A549 (cell line): ENCODE measurements around the gene CDKN1A. TPM values are rescaled to one million over a fixed set of nuclear protein-coding genes. Genes with fewer than 3 reads are reported as not detected.

Source experiments
- ATAC-seq, 2 experiments: fragments of 200-7000 bp in 1 of 2; fragments of >200 bp in 1 of 2; cut with Nextera tagmentation in 1 of 2; cut with Tn5 transposase in 1 of 2; 3 replicates each; pipeline versions ENCODE4 v1.8.0 to v1.9.1; 2018 to 2020; ENCODE audit warnings: mild to moderate bottlenecking in 1 of 2, moderate library complexity in 1 of 2
- CTCF ChIA-PET: fragments of 300-600 bp; sonication (Branson Sonifier 250); formaldehyde crosslinking; extraction: SDS; loops from one replicate; lab custom pipeline; 2021; ENCODE audit warnings: antibody characterized with exemption, inconsistent platforms; lab: Yijun Ruan, JAX
- POLR2A ChIA-PET: fragments of 350-600 bp; formaldehyde crosslinking; extraction: SDS; loops from one replicate; lab custom pipeline; 2021; ENCODE audit warnings: antibody characterized with exemption, inconsistent platforms; lab: Yijun Ruan, JAX
- DNase-seq, 2 experiments: peaks; one replicate each; pipeline versions ENCODE4 v3.0.0 to v3.0.0-alpha.2; 2011 to 2016; ENCODE audit warnings: low read depth in 1 of 2, low spot score in 1 of 2
- FAIRE-seq: peaks from 2 replicates; lab custom pipeline; 2011; peaks lifted over from hg19 to GRCh38; lab: Jason Lieb, UNC
- H3K27ac ChIP-seq, 2 experiments: fragments of >200 bp; sonication (Bioruptor Twin); formaldehyde crosslinking; 3 replicates each; pipeline ENCODE4 v1.5.1; 2016 to 2017
- H3K4me1 ChIP-seq: fragments of >200 bp; sonication (Bioruptor Twin); formaldehyde crosslinking; 3 replicates; pipeline ENCODE4 v1.6.1; 2016
- H3K4me2 ChIP-seq: fragments of >200 bp; sonication (Bioruptor Twin); formaldehyde crosslinking; 3 replicates; pipeline ENCODE4 v1.6.1; 2016
- H3K4me3 ChIP-seq: fragments of >200 bp; sonication (Bioruptor Twin); formaldehyde crosslinking; 3 replicates; pipeline ENCODE4 v1.5.1; 2016
- H3K9me3 ChIP-seq: fragments of >200 bp; sonication (Bioruptor Twin); formaldehyde crosslinking; 3 replicates; pipeline ENCODE4 v1.6.1; 2016
- ATOH8 ChIP-seq: fragments of 250-450 bp; sonication (Bioruptor Pico); IDR thresholded peaks from 2 replicates; pipeline ENCODE4 v1.5.0; 2020; ENCODE audit warnings: low read depth, mild to moderate bottlenecking, moderate library complexity
- BHLHE40 ChIP-seq: IDR thresholded peaks from 2 replicates; pipeline ENCODE4 v1.6.1; 2012; ENCODE audit warnings: low read depth, low read length, inconsistent platforms
- CBX2 ChIP-seq: fragments of 200-600 bp; sonication (generic); IDR thresholded peaks from 2 replicates; pipeline ENCODE4 v1.6.1; 2016; ENCODE audit warnings: low read depth, mild to moderate bottlenecking, borderline replicate concordance
- CBX8 ChIP-seq: fragments of 200-600 bp; sonication (generic); IDR thresholded peaks from 2 replicates; pipeline ENCODE4 v1.6.1; 2016
- CTCF ChIP-seq: fragments of >200 bp; sonication (Bioruptor Twin); formaldehyde crosslinking; IDR thresholded peaks from 3 replicates; pipeline ENCODE4 v1.5.1; 2016
- EP300 ChIP-seq, 2 experiments: fragments of >200 bp; sonication (Bioruptor Twin); formaldehyde crosslinking; IDR thresholded peaks; 2 replicates in 1 of 2; 3 replicates in 1 of 2; pipeline ENCODE4 v1.6.1; 2016 to 2017
- ESRRA ChIP-seq: fragments of 150-350 bp; IDR thresholded peaks from 2 replicates; pipeline ENCODE4 v1.6.1; 2014; ENCODE audit warnings: mild to moderate bottlenecking, low read length, borderline replicate concordance
- FOSL2 ChIP-seq, 2 experiments: fragments of 450-650 bp in 1 of 2; fragments of >200 bp in 1 of 2; sonication (Bioruptor Twin) in 1 of 2; formaldehyde crosslinking; IDR thresholded peaks; 2 replicates each; pipeline versions ENCODE4 v1.5.0 to v1.6.1; 2016 to 2020; ENCODE audit warnings: mild to moderate bottlenecking in 1 of 2, moderate library complexity in 1 of 2
- FOXS1 ChIP-seq: fragments of 250-450 bp; sonication (Bioruptor Pico); IDR thresholded peaks from 2 replicates; pipeline ENCODE4 v1.5.0; 2020; ENCODE audit warnings: mild to moderate bottlenecking, moderate library complexity
- HEYL ChIP-seq: fragments of 250-450 bp; sonication (Bioruptor Pico); IDR thresholded peaks from 2 replicates; pipeline ENCODE4 v1.8.0; 2021; ENCODE audit warnings: mild to moderate bottlenecking, moderate library complexity
- HMGXB4 ChIP-seq: fragments of 250-450 bp; sonication (Bioruptor Pico); IDR thresholded peaks from 2 replicates; pipeline ENCODE4 v1.5.0; 2021; ENCODE audit warnings: mild to moderate bottlenecking, moderate library complexity, borderline replicate concordance
- JUNB ChIP-seq: fragments of >200 bp; sonication (Bioruptor Twin); formaldehyde crosslinking; IDR thresholded peaks from 2 replicates; pipeline ENCODE4 v1.6.1; 2016
- KDM5A ChIP-seq: fragments of 200-600 bp; sonication (generic); IDR thresholded peaks from 2 replicates; pipeline ENCODE4 v1.6.1; 2016; ENCODE audit warnings: antibody characterized with exemption, mild to moderate bottlenecking
- NFE2L2 ChIP-seq: fragments of 150-350 bp; conservative IDR thresholded peaks from 2 replicates; pipeline ENCODE4 v1.6.1; 2014; ENCODE audit warnings: low read length
- NR3C1 ChIP-seq: fragments of >200 bp; sonication (Bioruptor Twin); formaldehyde crosslinking; IDR thresholded peaks from 3 replicates; pipeline ENCODE4 v1.6.1; 2017
- PBX3 ChIP-seq: IDR thresholded peaks from 2 replicates; pipeline ENCODE4 v1.6.1; 2012
- POLR2A ChIP-seq: IDR thresholded peaks from 2 replicates; pipeline ENCODE4 v1.6.1; 2012; ENCODE audit warnings: mild to moderate bottlenecking, low read length
- RAD21 ChIP-seq, 2 experiments: fragments of >200 bp in 1 of 2; sonication (Bioruptor Twin) in 1 of 2; formaldehyde crosslinking in 1 of 2; IDR thresholded peaks in 1 of 2; conservative IDR thresholded peaks in 1 of 2; 2 replicates in 1 of 2; 3 replicates in 1 of 2; pipeline ENCODE4 v1.6.1; 2012 to 2018; ENCODE audit warnings: inconsistent platforms in 1 of 2
- RNF2 ChIP-seq: fragments of 200-600 bp; sonication (generic); IDR thresholded peaks from 2 replicates; pipeline ENCODE4 v1.6.1; 2016; ENCODE audit warnings: low read depth, mild to moderate bottlenecking, antibody characterized with exemption, moderate library complexity, borderline replicate concordance
- SMC3 ChIP-seq: fragments of >200 bp; sonication (Bioruptor Twin); formaldehyde crosslinking; IDR thresholded peaks from 3 replicates; pipeline ENCODE4 v1.6.1; 2018; ENCODE audit warnings: inconsistent platforms
- TP53 ChIP-seq: fragments of 250-450 bp; sonication (Bioruptor Pico); IDR thresholded peaks from 2 replicates; pipeline ENCODE4 v1.5.0; 2021; ENCODE audit warnings: mild to moderate bottlenecking, moderate library complexity
- USF2 ChIP-seq: fragments of 450-650 bp; IDR thresholded peaks from 2 replicates; pipeline ENCODE4 v1.6.1; 2014; ENCODE audit warnings: antibody characterized with exemption
- ZC3H11A ChIP-seq: fragments of 450-650 bp; IDR thresholded peaks from 2 replicates; pipeline ENCODE4 v1.6.1; 2014; ENCODE audit warnings: antibody characterized with exemption, mild to moderate bottlenecking
- ZFP36 ChIP-seq: fragments of 450-650 bp; IDR thresholded peaks from 2 replicates; pipeline ENCODE4 v1.6.1; 2014; ENCODE audit warnings: borderline replicate concordance; ENCODE audit not compliant: partially characterized antibody
- WGBS: methylation state at CpG from one replicate; pipeline ENCODE4 v1.1.6; 2017; ENCODE audit errors: missing lambda C conversion rate; 5-methylcytosine and 5-hydroxymethylcytosine counted together
- polyA plus RNA-seq, 4 experiments: library from polyadenylated mRNA; depleted of rRNA in 3 of 4; stranded (reverse); fragments of >200 nt; fragmentation: RNase III in 1 of 4; extraction: RNeasy Plus Mini Kit Qiagen cat#74134 plus additional on column Dnase treatment in 1 of 4; gene quantifications; 2 replicates in 3 of 4; 3 replicates in 1 of 4; pipeline ENCODE4 v1.2.3, GENCODE V29; 2011 to 2017

The CDKN1A gene
- polyA plus RNA-seq, 2 of the 4 experiments (the other 2 are of a cell fraction): 130 to 183 TPM

- Histone ChIP-seq H3K4me1 (peaks cover 5% of the 10 kb centered on the region; the same call in 1 of the 3 replicates), H3K4me3 (no peak overlapping the region), H3K27ac (no peak overlapping the region), H3K4me2 (no peak overlapping the region), H3K9me3 (no peaks in the 10 kb centered on the region)
- FAIRE-seq (no peak), DNase-seq (no peak), ATAC-seq (peak; percentile 39 to 74; a peak in 3 of 6 replicates)
- ChIA-PET CTCF (interaction anchor here (0.6 to 2.0 kb wide), 6 partner anchors 11 to 673 kb away, joined by 3 to 5 read pairs (median 3); no protein-coding TSS in a partner anchor), POLR2A (no interaction called here)
- 73% methylated on average over 3 of the region's 3 CpGs for WGBS
- TF ChIP-seq ATOH8 (CRISPR knock-in tag) (no peak), ZFP36 (peak; percentile 34), RAD21 (conservative IDR thresholded peaks at IDR 0.05 in 1 of 2, IDR thresholded peaks at IDR 0.05 in 1 of 2) (peak; percentile 33 to 34; a peak in 4 of 5 replicates), CTCF (peak; percentile 14; the same call in 1 of the 3 replicates)
These were observed 23.0 kb downstream of the CDKN1A start for GRCh38 chr6:36701401-36701991.

- ATAC-seq (no peak), FAIRE-seq (no peak), DNase-seq (no peak)
- no peak overlapping the region for H3K4me3 ChIP-seq
- no peaks in the 10 kb centered on the region for H3K9me3 ChIP-seq
- no peak overlapping the region for H3K27ac ChIP-seq
- H3K4me1 ChIP-seq: peaks cover 5% of the 10 kb centered on the region; the same call in 1 of the 3 replicates
- no peak overlapping the region for H3K4me2 ChIP-seq
- TF ChIP-seq HMGXB4 (CRISPR knock-in tag) (no peak), ESRRA (no peak)
- ChIA-PET CTCF (interaction anchor here (0.6 to 2.0 kb wide), 6 partner anchors 14 to 85 kb away, joined by 3 to 5 read pairs (median 4); no protein-coding TSS in a partner anchor), POLR2A (no interaction called here)
- 98% methylated on average over 3 of the region's 3 CpGs for WGBS
These were observed 24.1 kb downstream of the CDKN1A start for GRCh38 chr6:36702656-36703055.

GRCh38 chr6:36703081-36703606, 24.6 kb downstream of the CDKN1A start:
- no peak overlapping the region for H3K27ac ChIP-seq
- DNase-seq: no peak
- peaks cover 5% of the 10 kb centered on the region; the same call in 1 of the 3 replicates for H3K4me1 ChIP-seq
- H3K9me3 ChIP-seq: no peaks in the 10 kb centered on the region
- ChIA-PET POLR2A (no interaction called here), CTCF (interaction anchor here (0.6 to 2.5 kb wide), 5 partner anchors 21 to 85 kb away, joined by 3 to 8 read pairs (median 4); no protein-coding TSS in a partner anchor)
- TF ChIP-seq KDM5A: no peak
- TF ChIP-seq BHLHE40: no peak
- no peak for TF ChIP-seq FOXS1 (CRISPR knock-in tag)
- TF ChIP-seq TP53: no peak
- no peak for TF ChIP-seq CBX8
- no peak for TF ChIP-seq CBX2
- TF ChIP-seq RNF2: no peak
- no peak for TF ChIP-seq SMC3
- no peak for TF ChIP-seq NFE2L2
- TF ChIP-seq CTCF: no peak
- TF ChIP-seq NR3C1: no peak
- no peak for TF ChIP-seq PBX3
- no peak for TF ChIP-seq ZC3H11A
- no peak for TF ChIP-seq FOSL2 (IDR thresholded peaks at IDR 0.05)
- no peak for TF ChIP-seq FOSL2 (CRISPR knock-in tag; IDR thresholded peaks at IDR 0.05)
- TF ChIP-seq EP300 (IDR thresholded peaks at IDR 0.05): no peak
- TF ChIP-seq JUNB: no peak
- TF ChIP-seq HEYL (CRISPR knock-in tag): no peak
- TF ChIP-seq USF2: no peak
- no peak for TF ChIP-seq POLR2A
- ATAC-seq: no peak
- FAIRE-seq: no peak
- no peak overlapping the region for H3K4me3 ChIP-seq
- H3K4me2 ChIP-seq: no peak overlapping the region
- 68% methylated on average over 5 of the region's 5 CpGs for WGBS
